LHCN-M2 (cell line): ENCODE data around the gene KLHL21. TPM values are rescaled to one million over a fixed set of nuclear protein-coding genes. Genes with fewer than 3 reads are reported as not detected.

Experiments used
- DNase-seq: peaks from one replicate; pipeline ENCODE4 v3.0.0-alpha.2; 2012; ENCODE audit warnings: low read depth
- total RNA-seq: library from RNA; depleted of rRNA; stranded (reverse); fragments of >200 nt; gene quantifications from 2 replicates; pipeline ENCODE4 v1.2.3, GENCODE V29; 2014

The KLHL21 gene
- total RNA-seq, 1 experiment from 2014 or later = 46.8 TPM

DNA sequence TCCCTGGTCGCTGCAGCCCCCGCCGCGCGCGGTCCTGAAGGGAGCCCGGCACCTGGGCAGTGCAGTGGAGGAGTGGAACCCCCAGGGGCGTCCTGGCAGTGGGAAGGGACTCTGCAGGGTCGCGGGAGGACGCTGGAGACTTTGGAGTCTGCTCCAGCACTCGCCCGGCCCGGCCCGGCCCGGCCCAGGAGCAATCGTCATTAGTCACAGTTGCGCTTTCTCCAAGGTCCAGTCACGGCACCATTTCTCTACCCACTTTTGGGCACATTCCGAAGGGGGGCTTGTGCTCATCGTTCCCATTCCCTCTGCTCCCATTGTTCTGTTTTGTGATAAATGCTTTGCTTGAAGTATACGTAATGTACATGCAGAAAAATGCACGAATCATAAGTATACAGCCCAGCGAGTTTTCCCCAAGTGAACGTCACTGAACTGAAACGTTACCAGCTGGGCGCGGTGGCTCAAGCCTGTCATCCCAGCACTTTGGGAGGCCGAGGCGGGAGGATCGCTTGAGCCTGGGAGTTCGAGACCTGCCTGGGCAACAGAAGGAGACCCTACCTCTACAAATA, 23.0 kb upstream of the KLHL21 start:
- peak; percentile 53 for DNase-seq

GRCh38 chr1:6624710-6625583, 22.3 kb upstream of the KLHL21 start, which contains the start of gene THAP3:
Gene THAP3 (plus strand): TSS chr1:6624868. CDS start chr1:6625219, 351 bp downstream.
- peak; percentile 95 for DNase-seq

DNA sequence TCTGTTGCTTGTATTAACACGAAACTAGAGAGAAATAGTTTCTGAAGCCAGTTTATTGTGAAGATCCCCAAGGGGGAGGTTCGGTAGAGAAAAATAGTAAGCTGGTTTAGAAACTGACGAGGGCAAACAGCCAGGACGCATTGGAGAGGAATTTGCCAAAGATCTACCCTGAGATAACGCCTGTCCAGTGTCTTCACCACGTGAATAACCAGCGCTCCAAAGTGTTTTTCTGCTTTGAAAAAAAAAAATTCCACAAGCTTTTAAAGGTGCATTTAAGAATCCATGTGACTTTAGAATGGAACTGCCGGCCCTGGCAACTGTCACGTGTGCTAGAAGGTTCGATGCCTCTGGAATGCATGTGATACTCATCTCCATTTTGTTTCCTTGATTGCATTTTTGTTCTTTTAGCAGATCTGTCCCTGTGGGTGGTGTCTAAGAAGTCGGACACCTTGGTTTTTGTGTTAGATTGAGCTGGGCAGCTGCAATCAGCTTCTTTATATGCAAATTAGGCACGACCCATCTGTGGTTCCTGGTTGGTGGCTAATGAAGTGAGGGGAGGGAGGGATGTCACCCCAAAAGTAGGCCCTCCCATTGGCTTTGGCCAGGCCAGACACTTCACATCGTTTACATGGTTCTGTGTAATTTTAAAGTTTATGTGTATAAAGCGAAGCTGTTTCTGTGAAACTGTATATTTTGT, 20.7 kb upstream of the KLHL21 start:
- DNase-seq = no peak

- DNase-seq = no peak
Measured at GRCh38 chr1:6622396-6623152, 19.9 kb upstream of the KLHL21 start.

DNA sequence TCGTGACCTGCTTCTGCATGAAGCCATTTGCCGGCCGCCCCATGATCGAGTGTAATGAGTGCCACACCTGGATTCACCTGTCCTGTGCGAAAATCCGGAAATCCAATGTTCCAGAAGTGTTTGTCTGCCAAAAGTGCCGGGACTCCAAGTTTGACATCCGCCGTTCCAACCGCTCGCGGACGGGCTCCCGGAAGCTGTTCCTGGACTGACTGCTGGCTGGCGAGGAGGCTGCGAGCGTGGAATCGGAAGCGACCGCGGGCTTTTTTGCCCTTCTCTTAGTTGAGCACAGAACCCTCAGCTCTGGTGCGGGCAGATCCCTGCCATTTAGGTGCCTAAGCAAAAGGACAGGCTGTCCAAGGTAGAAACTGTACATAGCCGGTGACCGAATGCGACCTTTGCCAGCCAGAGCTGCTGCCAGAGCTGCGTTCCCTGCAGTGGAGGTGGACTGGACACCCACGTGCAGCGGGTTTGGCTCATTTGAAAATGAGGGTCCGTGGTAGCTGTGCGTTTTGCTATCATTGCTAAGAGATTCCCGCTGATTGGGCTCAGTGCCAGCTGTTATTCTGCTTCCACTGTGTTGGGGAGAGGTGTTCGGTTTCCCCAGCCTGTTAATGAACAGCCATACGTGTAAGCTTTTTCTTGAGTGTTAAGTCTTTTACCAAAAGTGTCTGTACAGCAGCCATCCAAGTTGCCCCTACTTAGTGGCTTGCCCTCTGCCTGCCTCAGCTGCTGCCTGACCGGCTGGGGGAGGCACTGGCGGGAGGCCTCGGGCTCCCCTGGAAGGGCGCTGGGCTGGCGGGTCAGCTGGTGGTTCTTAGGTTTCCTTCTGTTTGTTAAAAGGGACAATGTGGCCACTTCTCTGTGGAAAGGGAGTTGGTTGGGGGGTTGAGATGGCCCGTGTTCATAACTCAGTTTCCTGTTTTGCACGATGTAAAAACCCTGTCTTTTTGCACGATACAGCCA, 19.0 kb upstream of the KLHL21 start:
- no peak for DNase-seq

DNA sequence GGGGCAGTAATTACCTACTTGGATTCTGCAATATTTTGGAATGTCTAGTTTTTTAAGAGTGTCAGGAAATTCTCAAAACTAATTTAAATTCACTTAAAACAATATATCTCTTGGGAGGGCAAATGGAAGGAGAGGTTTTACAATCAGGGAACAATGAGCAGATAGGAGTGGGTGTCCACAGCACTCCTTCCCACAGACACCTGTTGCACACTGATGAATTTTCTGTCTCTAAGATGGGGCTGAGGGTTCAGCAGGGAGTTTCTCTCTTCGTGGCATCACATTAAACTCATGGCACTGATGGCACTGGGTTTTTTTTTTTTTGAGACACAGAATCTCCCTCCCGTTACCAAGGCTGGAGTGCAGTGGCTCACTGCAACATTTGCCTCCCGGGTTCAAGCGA, 16.4 kb upstream of the KLHL21 start:
- DNase-seq = no peak

GRCh38 chr1:6614929-6615785, 12.5 kb upstream of the KLHL21 start:
- no peak for DNase-seq

DNA sequence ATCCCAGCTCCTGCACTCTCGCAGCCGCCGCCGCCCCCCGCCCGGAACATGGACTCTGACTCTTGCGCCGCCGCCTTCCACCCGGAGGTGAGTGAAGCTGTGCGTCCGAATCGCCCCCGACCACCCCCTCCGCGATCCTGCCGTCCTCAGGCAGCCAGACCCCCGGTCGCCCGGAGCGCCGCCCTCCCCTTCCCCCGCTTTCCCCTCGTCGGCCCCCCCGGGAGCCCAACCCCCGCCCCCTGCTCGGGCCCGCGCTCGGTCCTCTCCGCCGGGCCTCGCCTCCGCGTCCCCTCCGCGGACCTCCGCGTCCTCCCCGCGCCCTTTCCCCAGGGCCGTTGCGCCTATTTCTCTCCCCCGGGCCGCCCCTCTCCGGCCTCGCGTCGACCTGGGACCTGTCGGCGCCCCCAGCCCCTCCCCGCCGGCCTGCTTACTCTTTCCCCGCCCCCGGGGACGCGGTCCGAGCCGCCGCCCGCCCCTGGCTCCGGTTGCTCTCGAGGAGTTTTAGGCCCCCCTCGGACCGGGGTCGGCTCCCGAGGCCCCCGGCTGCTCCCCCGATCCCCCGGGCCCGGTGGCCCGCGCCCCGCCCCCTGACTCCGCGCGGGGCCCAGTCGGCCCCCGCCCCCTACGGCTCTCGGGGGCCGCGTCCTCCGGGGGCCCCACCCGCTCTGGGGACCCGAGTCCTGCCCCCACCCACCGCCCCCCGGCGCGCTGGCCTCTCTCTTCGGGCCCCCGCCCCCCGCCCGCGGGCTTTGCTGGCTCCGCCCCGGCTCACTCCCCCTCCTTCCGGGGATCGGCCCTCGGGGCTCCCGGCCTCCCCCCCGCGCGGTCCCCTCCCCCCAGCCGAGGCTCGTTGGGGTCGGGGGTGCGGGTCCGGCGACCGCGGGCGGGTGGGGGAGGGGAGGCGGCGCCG, 11.6 kb upstream of the KLHL21 start:
- no peak for DNase-seq

DNA sequence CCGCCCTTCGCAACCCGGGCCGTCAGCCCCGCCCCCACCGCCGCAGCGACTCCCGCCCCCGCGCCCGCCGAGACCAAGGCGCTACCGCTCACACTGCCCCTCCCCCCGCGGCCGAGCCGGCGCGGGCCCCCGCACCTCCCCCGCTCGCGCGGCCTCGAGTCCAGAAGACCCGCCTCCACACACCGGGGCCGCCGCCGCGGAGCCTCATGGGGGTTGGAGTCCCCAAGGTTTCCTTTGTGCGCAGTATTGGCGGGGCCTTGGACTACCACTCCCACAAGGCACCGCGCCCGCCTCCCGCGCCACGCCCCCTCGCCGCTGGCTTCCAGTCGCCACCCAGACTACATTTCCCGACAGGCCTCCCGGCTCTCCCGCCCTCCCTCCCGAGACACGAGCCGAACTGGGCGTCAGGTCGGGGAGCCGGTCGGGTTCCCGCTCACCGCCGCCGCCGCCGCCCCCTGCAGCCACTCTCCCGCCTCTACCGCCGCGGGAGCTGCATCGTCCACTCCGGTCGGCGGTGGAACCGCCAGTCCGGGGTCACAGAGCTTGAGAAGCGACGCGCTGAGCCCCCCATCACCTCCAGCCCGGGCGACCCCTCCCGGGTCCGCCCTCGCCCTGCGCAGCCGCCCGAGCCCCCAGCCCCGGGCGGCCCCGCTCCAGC, 10.8 kb upstream of the KLHL21 start, which contains the start of gene PHF13:
PHF13 (plus strand) TSS at position 371 of the 658 bp plus-strand sequence. CDS start 336 bp downstream, outside the sequence.
- peak; percentile 99 for DNase-seq

- DNase-seq = peak; percentile 59
Measured at GRCh38 chr1:6612641-6613360, 10.1 kb upstream of the KLHL21 start.

DNA sequence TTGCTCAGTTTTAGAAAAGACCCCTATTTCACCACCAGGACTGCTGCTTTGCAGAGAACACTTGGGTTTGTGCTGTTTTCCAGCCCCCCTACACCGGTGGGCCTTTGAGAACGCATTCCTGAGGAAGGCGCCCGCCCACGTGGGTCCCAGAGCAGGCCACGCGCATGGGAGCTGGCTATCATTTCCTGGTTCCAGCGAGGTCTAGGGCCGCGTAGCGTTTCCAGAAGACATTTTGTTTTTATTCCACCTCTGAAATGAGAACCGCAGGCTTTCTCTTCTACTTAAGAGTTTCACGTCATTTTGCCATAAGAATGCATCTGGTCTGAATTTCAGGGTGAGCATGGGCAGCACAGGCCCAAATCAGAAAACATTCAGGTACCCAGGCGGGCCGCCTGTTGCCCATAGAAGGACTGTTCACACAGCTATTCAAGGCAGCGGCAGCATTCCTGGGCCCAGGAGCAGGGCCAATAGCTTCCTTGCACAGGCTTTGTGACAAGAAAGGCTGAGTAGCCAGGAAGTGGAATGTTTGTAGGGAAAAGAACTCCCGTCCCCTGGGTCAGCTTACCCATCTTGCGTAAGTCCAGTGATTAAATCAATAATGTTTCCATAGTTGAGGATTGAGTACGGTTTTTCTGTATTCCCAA, 1.4 kb upstream of the KLHL21 start:
- DNase-seq = peak; percentile 78

- DNase-seq = peak; percentile 87
Measured at GRCh38 chr1:6603238-6603914, 707 bp upstream of the KLHL21 start.

DNA sequence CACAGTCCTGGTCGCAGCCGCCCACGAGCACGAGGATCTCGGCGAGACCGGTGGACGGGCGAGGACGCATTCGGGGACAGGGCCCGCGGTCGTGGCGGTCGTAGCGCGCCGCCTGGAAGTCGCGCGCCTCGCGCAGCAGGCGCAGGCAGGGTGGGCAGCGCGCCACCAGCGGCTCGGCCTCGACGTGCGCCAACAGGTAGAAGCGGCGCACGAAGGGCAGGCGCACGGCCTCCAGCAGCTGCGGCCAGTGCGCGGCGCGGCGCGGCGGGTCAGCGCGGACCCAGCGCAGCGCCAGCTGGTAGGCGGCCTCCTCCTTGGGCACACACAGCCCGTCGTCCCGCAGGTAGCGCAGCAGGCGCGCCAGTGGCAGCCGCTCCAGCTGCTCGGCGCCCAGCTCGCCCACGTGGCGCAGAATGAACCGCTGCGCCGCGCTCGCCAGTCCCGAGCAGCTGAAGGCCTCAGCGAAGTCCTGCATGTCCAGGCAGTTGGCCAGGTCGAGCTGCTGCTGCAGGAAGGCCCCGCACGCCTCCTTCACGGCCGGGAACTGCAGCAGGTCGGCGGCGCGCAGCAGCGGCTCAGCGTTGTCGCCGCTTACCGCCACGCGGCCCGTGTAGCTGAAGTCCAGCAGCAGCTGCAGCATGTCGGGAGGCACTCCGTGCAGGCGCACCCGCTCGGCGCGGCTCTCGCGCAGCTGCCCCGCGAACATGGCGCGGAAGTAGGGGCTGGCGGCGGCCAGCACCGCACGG, 573 bp downstream of the KLHL21 start:
- DNase-seq = no peak

DNA sequence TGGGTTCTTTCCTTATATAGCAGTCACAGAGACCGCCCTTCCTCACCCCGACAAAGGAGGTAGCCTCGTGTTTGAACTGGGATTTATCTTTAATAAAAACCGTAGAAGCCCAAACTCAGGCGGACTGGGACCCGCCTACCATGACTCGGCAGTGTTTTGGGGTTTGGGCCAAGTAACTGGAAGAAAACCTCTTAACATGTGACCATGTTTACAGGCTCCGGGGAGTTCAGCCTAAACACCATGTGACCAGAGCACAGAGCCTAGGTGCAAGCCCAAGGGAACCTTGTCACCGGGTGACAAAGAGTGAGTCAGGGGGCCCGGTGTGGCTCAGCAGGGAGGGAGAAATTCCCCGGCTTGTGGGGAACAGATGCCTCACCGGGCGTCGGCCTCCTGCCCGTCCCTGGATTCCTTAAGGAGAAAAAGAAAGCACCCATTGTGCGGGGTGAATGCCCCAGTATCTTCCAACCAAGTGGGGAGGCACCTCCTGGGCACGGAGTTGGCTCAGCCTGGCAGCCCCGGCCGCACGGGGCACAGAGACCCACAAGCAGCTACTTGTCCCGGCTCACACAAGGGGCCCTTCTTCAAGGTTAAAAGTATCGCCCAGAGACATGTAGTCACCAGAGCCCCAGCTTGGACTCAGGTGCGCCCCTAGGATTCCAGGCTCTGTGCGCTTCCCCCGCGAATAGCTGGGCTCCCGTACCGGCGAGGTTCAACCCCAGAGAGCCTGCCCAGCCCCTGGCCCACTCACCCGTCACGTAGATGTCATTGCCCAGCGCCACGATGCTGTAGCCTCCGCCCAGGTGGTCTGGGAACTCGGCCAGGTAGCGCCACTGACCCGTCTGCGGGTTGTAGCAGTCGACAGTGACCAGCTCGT, 1.4 kb downstream of the KLHL21 start:
- DNase-seq = peak; percentile 97
